PC-9 (cell line): ENCODE measurements around the gene C17orf113. TPM values are rescaled to one million over a fixed set of nuclear protein-coding genes. Genes with fewer than 3 reads are reported as not detected.

Source experiments
- BruUV-seq: library from RNA; stranded (reverse); fragments of 400-500 nt; replicated peaks from 2 replicates; lab custom pipeline; 2021; lab: Mats Ljungman, UMichigan
- CTCF ChIA-PET: fragments of 300-600 bp; sonication (Branson Sonifier 250); formaldehyde crosslinking; loops from one replicate; lab custom pipeline; 2022; ENCODE audit warnings: antibody characterized with exemption; lab: Charles Lee
- POLR2A ChIA-PET: fragments of 300-600 bp; sonication (Branson Sonifier 250); formaldehyde crosslinking; loops from one replicate; lab custom pipeline; 2022; ENCODE audit warnings: antibody characterized with exemption; ENCODE audit not compliant: unreplicated experiment; lab: Charles Lee
- DNase-seq, 2 experiments: peaks; one replicate each; pipeline versions ENCODE4 v3.0.0 to v3.0.0-alpha.2; 2015 to 2022; ENCODE audit warnings: mixed read lengths in 1 of 2
- H2AFZ ChIP-seq: fragments of 200-600 bp; sonication (generic); 2 replicates; pipeline ENCODE4 v1.8.1; 2017; ENCODE audit warnings: antibody characterized with exemption
- H3F3A ChIP-seq: fragments of 200-600 bp; sonication (generic); 2 replicates; pipeline ENCODE4 v1.8.1; 2017; ENCODE audit warnings: antibody characterized with exemption, mild to moderate bottlenecking, low read depth; ENCODE audit not compliant: insufficient read depth
- H3K27ac ChIP-seq: fragments of 200-600 bp; sonication (generic); 2 replicates; pipeline ENCODE4 v1.6.1; 2016; ENCODE audit warnings: mixed run types
- H3K27me3 ChIP-seq: fragments of 200-600 bp; sonication (generic); 2 replicates; pipeline ENCODE4 v1.6.1; 2016; ENCODE audit warnings: low read depth, mixed run types; ENCODE audit not compliant: insufficient read depth
- H3K36me3 ChIP-seq: fragments of 200-600 bp; sonication (generic); 2 replicates; pipeline ENCODE4 v1.6.1; 2016; ENCODE audit warnings: low read depth, mixed run types
- H3K4me1 ChIP-seq: fragments of 200-600 bp; sonication (generic); replicated peaks from 2 replicates; pipeline ENCODE4 v1.6.1; 2016; ENCODE audit warnings: mixed run types; ENCODE audit not compliant: insufficient read depth
- H3K4me2 ChIP-seq: fragments of 200-600 bp; sonication (generic); 2 replicates; pipeline ENCODE4 v1.6.1; 2017; ENCODE audit warnings: mixed run types
- H3K4me3 ChIP-seq: fragments of 200-600 bp; sonication (generic); 2 replicates; pipeline ENCODE4 v1.6.1; 2016; ENCODE audit warnings: mixed run types
- H3K79me2 ChIP-seq: fragments of 200-600 bp; sonication (generic); 2 replicates; pipeline ENCODE4 v1.6.1; 2017; ENCODE audit warnings: low read depth, mixed run types
- H3K9me2 ChIP-seq: fragments of 200-600 bp; sonication (generic); 2 replicates; pipeline ENCODE4 v1.8.1; 2017; ENCODE audit warnings: mild to moderate bottlenecking; ENCODE audit not compliant: insufficient read depth
- H3K9me3 ChIP-seq: fragments of 200-600 bp; sonication (generic); 2 replicates; pipeline ENCODE4 v1.8.1; 2016; ENCODE audit warnings: low read depth; ENCODE audit not compliant: insufficient read depth
- H4K20me1 ChIP-seq: fragments of 200-600 bp; sonication (generic); 2 replicates; pipeline ENCODE4 v1.8.1; 2017; ENCODE audit not compliant: insufficient read depth
- CTCF ChIP-seq: fragments of 200-600 bp; sonication (generic); conservative IDR thresholded peaks from 2 replicates; pipeline ENCODE4 v1.6.1; 2017; ENCODE audit warnings: mixed run types, antibody characterized with exemption, mild to moderate bottlenecking, moderate library complexity
- EZH2 ChIP-seq: fragments of 200-600 bp; sonication (generic); IDR thresholded peaks from 2 replicates; pipeline ENCODE4 v1.8.0; 2017; ENCODE audit warnings: antibody characterized with exemption, low read depth
- intact Hi-C: fragments of 100-400 bp; cut with micrococcal nuclease; formaldehyde crosslinking; loops from one replicate; pipeline ENCODE4 v1.10.0; 2022; ENCODE audit not compliant: unreplicated experiment
- total RNA-seq: library from RNA; stranded (reverse); gene quantifications from 2 replicates; pipeline ENCODE4 v1.2.3, GENCODE V29; 2021

The C17orf113 gene
- total RNA-seq, 1 experiment from 2014 or later, result 3.4 TPM

GRCh38 chr17:41996855-41997164 lies 53.6 kb downstream of the C17orf113 start:
- no peak overlapping the region for H3K4me2 ChIP-seq
- ChIA-PET CTCF (no interaction called here), POLR2A (interaction anchor here (0.5 kb wide), 1 partner anchor 212 kb away, joined by 3 read pairs; no protein-coding TSS in a partner anchor)
- no peak overlapping the region for H3K27ac ChIP-seq
- BruUV-seq, result no TSS peak
- no peak overlapping the region for H2AFZ ChIP-seq
- TF ChIP-seq EZH2, result no peak
- TF ChIP-seq CTCF, result no peak
- peaks cover 8% of the 10 kb centered on the region for H3K79me2 ChIP-seq
- H3K4me1 ChIP-seq, result no peaks in the 10 kb centered on the region
- no peak overlapping the region for H3K4me3 ChIP-seq
- no peaks in the 10 kb centered on the region for H3K9me2 ChIP-seq
- H4K20me1 ChIP-seq, result peaks cover 36% of the 10 kb centered on the region
- no peaks in the 10 kb centered on the region for H3K9me3 ChIP-seq
- intact Hi-C loops, result no loop called here
- peaks cover 41% of the 10 kb centered on the region for H3K36me3 ChIP-seq
- no peak for DNase-seq
- H3K27me3 ChIP-seq, result no peaks in the 10 kb centered on the region
- peaks cover 21% of the 10 kb centered on the region; the same call in 1 of the 2 replicates for H3F3A ChIP-seq

- H3K79me2 ChIP-seq, result no peaks in the 10 kb centered on the region
- no peak for TF ChIP-seq EZH2
- TF ChIP-seq CTCF, result no peak
- H4K20me1 ChIP-seq, result peaks cover 54% of the 10 kb centered on the region
- no TSS peak for BruUV-seq
- POLR2A ChIA-PET, result no interaction called here
- peaks cover 34% of the 10 kb centered on the region for H3K4me1 ChIP-seq
- no peaks in the 10 kb centered on the region for H3K27me3 ChIP-seq
- no peaks in the 10 kb centered on the region for H3K9me2 ChIP-seq
- H3K27ac ChIP-seq, result no peak overlapping the region
- H2AFZ ChIP-seq, result no peak overlapping the region
- H3K4me3 ChIP-seq, result no peak overlapping the region
- peaks cover 44% of the 10 kb centered on the region for H3F3A ChIP-seq
- CTCF ChIA-PET, result no interaction called here
- peaks cover 40% of the 10 kb centered on the region for H3K36me3 ChIP-seq
- intact Hi-C loops, result no loop called here
- H3K4me2 ChIP-seq, result no peak overlapping the region
- no peaks in the 10 kb centered on the region for H3K9me3 ChIP-seq
- DNase-seq, result no peak
Observed at GRCh38 chr17:41992576-41992975, 57.8 kb downstream of the C17orf113 start.

GRCh38 chr17:41989702-41990419 lies 60.5 kb downstream of the C17orf113 start:
- ChIA-PET POLR2A (interaction anchor here (0.6 to 0.7 kb wide), 2 partner anchors 28 to 154 kb away, joined by 3 to 5 read pairs; partner anchors contain the start of gene NT5C3B), CTCF (interaction anchor here (0.7 kb wide), 1 partner anchor 23 kb away, joined by 5 read pairs; no protein-coding TSS in a partner anchor)
- Histone ChIP-seq H2AFZ (no peak overlapping the region), H3K79me2 (no peaks in the 10 kb centered on the region), H3K27me3 (no peaks in the 10 kb centered on the region), H3K27ac (peak overlapping the region; percentile 32; the same call in 1 of the 2 replicates), H3K4me1 (peaks cover 34% of the 10 kb centered on the region), H3F3A (peaks cover 46% of the 10 kb centered on the region), H3K4me3 (no peak overlapping the region; the same call in 1 of the 2 replicates), H3K9me3 (no peaks in the 10 kb centered on the region), H3K4me2 (peak overlapping the region; percentile 39), H3K36me3 (peaks cover 44% of the 10 kb centered on the region), H4K20me1 (peaks cover 67% of the 10 kb centered on the region), H3K9me2 (no peaks in the 10 kb centered on the region)
- DNase-seq, result peak in 1 of 2 experiments; percentile 91
- TF ChIP-seq CTCF, result 0 out of 2 replicates have a peak, but pooled peaks have one; percentile 12
- TF ChIP-seq EZH2, result no peak
- no TSS peak for BruUV-seq
- intact Hi-C loops, result no loop called here
